ENCODE results near the gene TRRAP. TPM values are rescaled to one million over a fixed set of nuclear protein-coding genes. Genes with fewer than 3 reads are reported as not detected.

The TRRAP gene
- polyA plus RNA-seq, 1 donor from 2014 or later, result 12.9 TPM

DNA sequence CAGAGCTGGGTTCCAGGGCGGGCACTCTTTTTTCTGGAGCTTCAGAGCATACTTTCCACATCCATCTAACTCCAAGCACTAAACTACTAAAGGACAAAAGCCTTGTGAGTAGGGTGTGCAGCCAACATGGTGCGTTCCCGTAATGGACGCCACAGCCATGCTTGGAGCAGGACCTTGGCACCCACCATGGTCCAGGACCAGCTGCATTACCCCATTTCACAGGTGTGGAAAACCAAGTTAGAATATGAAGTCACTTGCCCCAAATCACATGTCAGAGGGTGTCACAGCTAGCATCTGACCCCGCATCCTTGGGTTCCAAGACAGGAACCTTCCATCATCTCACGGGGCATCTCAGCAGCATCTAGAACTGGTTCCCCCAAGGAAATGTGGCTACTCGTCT lies 153.2 kb downstream of the TRRAP start:
- no peaks in the 10 kb centered on the region for H3K27me3 ChIP-seq (ENCODE audit: insufficient read depth, low read depth, low read length)
- no peak overlapping the region for H3K4me2 ChIP-seq (ENCODE audit: low read length)
- no peak overlapping the region for H2AFZ ChIP-seq (ENCODE audit: low read depth, low read length)
- TF ChIP-seq RAD21 (conservative IDR thresholded peaks at IDR 0.05), result no peak
- TF ChIP-seq MXI1 (conservative IDR thresholded peaks at IDR 0.05; ENCODE audit: poor library complexity, severe bottlenecking), result no peak
- TF ChIP-seq, protein P1, sequence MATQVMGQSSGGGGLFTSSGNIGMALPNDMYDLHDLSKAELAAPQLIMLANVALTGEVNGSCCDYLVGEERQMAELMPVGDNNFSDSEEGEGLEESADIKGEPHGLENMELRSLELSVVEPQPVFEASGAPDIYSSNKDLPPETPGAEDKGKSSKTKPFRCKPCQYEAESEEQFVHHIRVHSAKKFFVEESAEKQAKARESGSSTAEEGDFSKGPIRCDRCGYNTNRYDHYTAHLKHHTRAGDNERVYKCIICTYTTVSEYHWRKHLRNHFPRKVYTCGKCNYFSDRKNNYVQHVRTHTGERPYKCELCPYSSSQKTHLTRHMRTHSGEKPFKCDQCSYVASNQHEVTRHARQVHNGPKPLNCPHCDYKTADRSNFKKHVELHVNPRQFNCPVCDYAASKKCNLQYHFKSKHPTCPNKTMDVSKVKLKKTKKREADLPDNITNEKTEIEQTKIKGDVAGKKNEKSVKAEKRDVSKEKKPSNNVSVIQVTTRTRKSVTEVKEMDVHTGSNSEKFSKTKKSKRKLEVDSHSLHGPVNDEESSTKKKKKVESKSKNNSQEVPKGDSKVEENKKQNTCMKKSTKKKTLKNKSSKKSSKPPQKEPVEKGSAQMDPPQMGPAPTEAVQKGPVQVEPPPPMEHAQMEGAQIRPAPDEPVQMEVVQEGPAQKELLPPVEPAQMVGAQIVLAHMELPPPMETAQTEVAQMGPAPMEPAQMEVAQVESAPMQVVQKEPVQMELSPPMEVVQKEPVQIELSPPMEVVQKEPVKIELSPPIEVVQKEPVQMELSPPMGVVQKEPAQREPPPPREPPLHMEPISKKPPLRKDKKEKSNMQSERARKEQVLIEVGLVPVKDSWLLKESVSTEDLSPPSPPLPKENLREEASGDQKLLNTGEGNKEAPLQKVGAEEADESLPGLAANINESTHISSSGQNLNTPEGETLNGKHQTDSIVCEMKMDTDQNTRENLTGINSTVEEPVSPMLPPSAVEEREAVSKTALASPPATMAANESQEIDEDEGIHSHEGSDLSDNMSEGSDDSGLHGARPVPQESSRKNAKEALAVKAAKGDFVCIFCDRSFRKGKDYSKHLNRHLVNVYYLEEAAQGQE (IDR thresholded peaks at IDR 0.05; ENCODE audit: borderline replicate concordance), result no peak
- TF ChIP-seq, protein P2, sequence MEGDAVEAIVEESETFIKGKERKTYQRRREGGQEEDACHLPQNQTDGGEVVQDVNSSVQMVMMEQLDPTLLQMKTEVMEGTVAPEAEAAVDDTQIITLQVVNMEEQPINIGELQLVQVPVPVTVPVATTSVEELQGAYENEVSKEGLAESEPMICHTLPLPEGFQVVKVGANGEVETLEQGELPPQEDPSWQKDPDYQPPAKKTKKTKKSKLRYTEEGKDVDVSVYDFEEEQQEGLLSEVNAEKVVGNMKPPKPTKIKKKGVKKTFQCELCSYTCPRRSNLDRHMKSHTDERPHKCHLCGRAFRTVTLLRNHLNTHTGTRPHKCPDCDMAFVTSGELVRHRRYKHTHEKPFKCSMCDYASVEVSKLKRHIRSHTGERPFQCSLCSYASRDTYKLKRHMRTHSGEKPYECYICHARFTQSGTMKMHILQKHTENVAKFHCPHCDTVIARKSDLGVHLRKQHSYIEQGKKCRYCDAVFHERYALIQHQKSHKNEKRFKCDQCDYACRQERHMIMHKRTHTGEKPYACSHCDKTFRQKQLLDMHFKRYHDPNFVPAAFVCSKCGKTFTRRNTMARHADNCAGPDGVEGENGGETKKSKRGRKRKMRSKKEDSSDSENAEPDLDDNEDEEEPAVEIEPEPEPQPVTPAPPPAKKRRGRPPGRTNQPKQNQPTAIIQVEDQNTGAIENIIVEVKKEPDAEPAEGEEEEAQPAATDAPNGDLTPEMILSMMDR (IDR thresholded peaks at IDR 0.05; ENCODE audit: poor library complexity, severe bottlenecking), result no peak
- TF ChIP-seq TAF1 (IDR thresholded peaks at IDR 0.05; ENCODE audit: low read depth), result no peak
- no peak for TF ChIP-seq EP300 (conservative IDR thresholded peaks at IDR 0.05; ENCODE audit: poor library complexity, severe bottlenecking)
- TF ChIP-seq POLR2AphosphoS5 (IDR thresholded peaks at IDR 0.05), result no peak
- TF ChIP-seq SMC3 (conservative IDR thresholded peaks at IDR 0.05; ENCODE audit: poor library complexity), result no peak
- no peak for TF ChIP-seq EZH2 (IDR thresholded peaks at IDR 0.05; ENCODE audit: borderline replicate concordance, insufficient read depth, low read length, poor library complexity, severe bottlenecking)
- no peak overlapping the region for H3K9ac ChIP-seq (ENCODE audit: low read length)
- no peaks in the 10 kb centered on the region for H3F3A ChIP-seq (ENCODE audit: insufficient read depth, low read length, poor library complexity, severe bottlenecking)
- no peaks in the 10 kb centered on the region for H3K9me3 ChIP-seq (ENCODE audit: low read length)
- H3K36me3 ChIP-seq (ENCODE audit: insufficient read depth, low read length), result peaks cover 17% of the 10 kb centered on the region
- H3K9me2 ChIP-seq (ENCODE audit: insufficient read depth, low read length), result no peaks in the 10 kb centered on the region
- H4K20me1 ChIP-seq (ENCODE audit: insufficient read depth), result no peaks in the 10 kb centered on the region
- H3K79me2 ChIP-seq (replicated peaks; ENCODE audit: insufficient read depth, low read length), result no peaks in the 10 kb centered on the region
- no peak overlapping the region for H3K4me3 ChIP-seq (ENCODE audit: low read length)
- H3K27ac ChIP-seq (ENCODE audit: low read length), result no peak overlapping the region

DNA sequence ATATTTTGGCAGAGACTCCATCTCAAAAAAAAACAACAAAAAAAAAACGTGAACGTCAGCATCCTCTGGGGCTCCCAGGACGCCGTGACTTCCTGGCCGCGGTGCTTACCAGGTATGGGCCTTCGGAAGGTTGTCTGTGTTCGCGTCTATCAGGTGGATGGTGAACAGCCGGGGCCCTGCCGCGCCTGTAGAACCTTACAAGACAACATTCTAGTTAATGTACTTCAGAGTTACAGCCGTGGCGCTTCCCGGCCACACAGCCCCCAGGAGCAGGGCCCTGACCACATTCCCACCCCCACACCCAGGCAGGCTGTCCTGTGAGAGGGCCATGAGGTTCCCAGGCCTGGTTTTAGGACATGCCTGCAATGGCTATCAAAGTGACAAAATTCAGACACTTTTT lies 154.6 kb downstream of the TRRAP start:
- no peak overlapping the region for H2AFZ ChIP-seq (ENCODE audit: low read depth, low read length)

More for the DNA sequence above, 154.6 kb downstream of the TRRAP start:
- Histone ChIP-seq H3K36me3 (ENCODE audit: insufficient read depth, low read length) (peaks cover 17% of the 10 kb centered on the region), H3F3A (ENCODE audit: insufficient read depth, low read length, poor library complexity, severe bottlenecking) (no peaks in the 10 kb centered on the region), H3K9ac (ENCODE audit: low read length) (no peak overlapping the region), H4K20me1 (ENCODE audit: insufficient read depth) (no peaks in the 10 kb centered on the region), H3K27me3 (ENCODE audit: insufficient read depth, low read depth, low read length) (no peaks in the 10 kb centered on the region), H3K9me2 (ENCODE audit: insufficient read depth, low read length) (no peaks in the 10 kb centered on the region), H3K4me3 (ENCODE audit: low read length) (no peak overlapping the region), H3K27ac (ENCODE audit: low read length) (no peak overlapping the region), H3K9me3 (ENCODE audit: low read length) (no peaks in the 10 kb centered on the region), H3K4me2 (ENCODE audit: low read length) (no peak overlapping the region), H3K79me2 (replicated peaks; ENCODE audit: insufficient read depth, low read length) (no peaks in the 10 kb centered on the region)
- TF ChIP-seq, protein P2 (IDR thresholded peaks at IDR 0.05; ENCODE audit: poor library complexity, severe bottlenecking), result no peak

All from neural cell (in vitro differentiated cells).